NT2/D1 (cell line): Measurements from ENCODE around the gene MAGI1.

ENCODE experiments used
- SUZ12 ChIP-seq: IDR thresholded peaks from 2 replicates; pipeline ENCODE4 v1.6.1; 2011; ENCODE audit not compliant: insufficient read length, insufficient read depth; ENCODE audit errors: extremely low read depth
- YY1 ChIP-seq: IDR thresholded peaks from 2 replicates; pipeline ENCODE4 v1.6.1; 2011; ENCODE audit not compliant: insufficient read length, insufficient read depth

DNA sequence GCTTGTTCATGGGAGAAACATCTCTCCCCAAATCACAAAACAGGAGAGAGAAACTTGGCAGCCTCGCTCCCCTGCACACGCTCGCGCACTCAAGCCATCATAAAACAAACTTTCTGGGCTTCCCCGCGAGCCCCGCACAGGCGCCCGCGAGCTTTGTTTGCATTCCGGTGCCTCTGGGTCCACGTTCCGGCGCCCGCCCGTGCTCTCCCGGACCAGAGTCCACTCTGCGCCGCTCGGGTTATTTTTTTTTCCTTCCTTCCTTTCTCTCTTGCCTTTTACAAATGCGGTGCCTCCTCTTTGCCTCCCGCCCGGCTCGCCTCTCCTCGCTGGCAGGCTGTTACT lies 363 bp downstream of the MAGI1 start:
- TF ChIP-seq YY1: no peak
- TF ChIP-seq SUZ12: no peak
